Measurements from ENCODE around the gene NOD1.

Gene NOD1

DNA sequence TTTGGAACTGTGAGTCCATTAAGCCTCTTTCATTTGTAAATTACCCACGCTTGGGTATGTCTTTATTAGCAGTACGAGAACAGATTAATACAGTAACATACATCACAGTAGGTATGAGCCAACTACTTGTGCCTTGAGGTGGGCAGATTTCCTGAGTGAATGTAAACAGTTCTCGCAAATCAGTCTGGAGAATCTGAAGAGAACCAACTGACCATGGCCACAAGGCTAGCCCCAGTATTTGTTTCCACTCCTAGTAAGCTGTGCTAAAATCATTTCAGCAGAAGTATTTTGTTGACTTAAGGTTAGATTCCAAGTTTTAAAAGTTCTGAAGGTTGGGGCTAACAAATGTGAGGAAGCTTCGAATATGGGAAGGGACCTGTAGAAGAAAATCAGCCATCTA, 82.9 kb downstream of the NOD1 start:
- Histone ChIP-seq H3K4me3 (replicated peaks; ENCODE audit: insufficient read depth, low read length) (no peak overlapping the region), H3K27me3 (ENCODE audit: insufficient read depth, poor library complexity, severe bottlenecking) (no peaks in the 10 kb centered on the region), H3K27ac (replicated peaks) (no peak overlapping the region)
- DNase-seq (ENCODE audit: low read depth in 1 of 2, low spot score in 1 of 2) = no peak
- TF ChIP-seq POLR2AphosphoS5 (IDR thresholded peaks at IDR 0.05; ENCODE audit: low read depth) = no peak
- no peak for TF ChIP-seq SPI1 (IDR thresholded peaks at IDR 0.05; ENCODE audit: borderline replicate concordance, low read depth)
- no peak for TF ChIP-seq REST (IDR thresholded peaks at IDR 0.05; ENCODE audit: insufficient replicate concordance, low read depth)
- no peak for TF ChIP-seq GABPA (IDR thresholded peaks at IDR 0.05; ENCODE audit: low read depth)
- no peak for TF ChIP-seq CTCF (IDR thresholded peaks at IDR 0.05; ENCODE audit: insufficient read depth, low read length)

GRCh38 chr7:30391806-30392205, 86.8 kb downstream of the NOD1 start:
- H3K27ac ChIP-seq (replicated peaks) = no peak overlapping the region

More at GRCh38 chr7:30391806-30392205, 86.8 kb downstream of the NOD1 start:
- TF ChIP-seq GABPA (IDR thresholded peaks at IDR 0.05; ENCODE audit: low read depth) = no peak
- no peak for TF ChIP-seq SPI1 (IDR thresholded peaks at IDR 0.05; ENCODE audit: borderline replicate concordance, low read depth)
- no peak for TF ChIP-seq REST (IDR thresholded peaks at IDR 0.05; ENCODE audit: insufficient replicate concordance, low read depth)
- no peak for TF ChIP-seq CTCF (IDR thresholded peaks at IDR 0.05; ENCODE audit: insufficient read depth, low read length)
- TF ChIP-seq POLR2AphosphoS5 (IDR thresholded peaks at IDR 0.05; ENCODE audit: low read depth) = no peak
- DNase-seq (ENCODE audit: low read depth in 1 of 2, low spot score in 1 of 2) = no peak
- Histone ChIP-seq H3K4me3 (replicated peaks; ENCODE audit: insufficient read depth, low read length) (no peak overlapping the region), H3K27me3 (ENCODE audit: insufficient read depth, poor library complexity, severe bottlenecking) (no peaks in the 10 kb centered on the region)
